HG03159 (cell line): ENCODE data around the gene HERC2.

Experiments
- ATAC-seq: cut with Tn5 transposase; IDR thresholded peaks from one replicate; pipeline ENCODE4 v1.9.1; 2021; ENCODE audit warnings: mild to moderate bottlenecking, moderate library complexity; ENCODE audit not compliant: unreplicated experiment

Gene HERC2

DNA sequence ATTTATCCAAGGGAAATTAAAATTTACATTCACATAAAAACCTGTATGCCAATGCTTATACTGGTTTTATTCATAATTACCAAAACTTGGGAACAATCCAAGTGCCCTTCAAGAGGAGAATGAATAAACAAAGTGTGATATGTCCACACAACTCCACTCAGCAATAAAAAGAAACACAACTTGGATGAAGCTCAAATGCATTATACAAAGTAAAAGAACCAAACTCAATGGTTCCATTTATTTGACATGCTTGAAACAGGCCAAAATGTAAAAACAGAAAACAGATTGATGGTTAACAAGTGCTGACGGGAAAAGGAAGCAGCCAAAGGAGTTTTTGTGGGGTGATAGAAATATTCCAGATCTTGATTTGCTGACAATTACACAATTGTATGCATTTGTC lies 246.4 kb downstream of the HERC2 start:
- ATAC-seq, result no peak

- no peak for ATAC-seq
Observed at GRCh38 chr15:28068930-28069329, 253.0 kb downstream of the HERC2 start.

- no peak for ATAC-seq
Observed at GRCh38 chr15:28066231-28066630, 255.7 kb downstream of the HERC2 start.
